Activated T-cell treated with anti-CD3 and anti-CD28 coated beads for 24 hours (primary cell): ENCODE data around the gene LIF.

Experiments used
- DNase-seq: peaks from one replicate; pipeline ENCODE4 v3.0.0-alpha.2; 2020; ENCODE audit warnings: low read depth

Gene LIF

DNA sequence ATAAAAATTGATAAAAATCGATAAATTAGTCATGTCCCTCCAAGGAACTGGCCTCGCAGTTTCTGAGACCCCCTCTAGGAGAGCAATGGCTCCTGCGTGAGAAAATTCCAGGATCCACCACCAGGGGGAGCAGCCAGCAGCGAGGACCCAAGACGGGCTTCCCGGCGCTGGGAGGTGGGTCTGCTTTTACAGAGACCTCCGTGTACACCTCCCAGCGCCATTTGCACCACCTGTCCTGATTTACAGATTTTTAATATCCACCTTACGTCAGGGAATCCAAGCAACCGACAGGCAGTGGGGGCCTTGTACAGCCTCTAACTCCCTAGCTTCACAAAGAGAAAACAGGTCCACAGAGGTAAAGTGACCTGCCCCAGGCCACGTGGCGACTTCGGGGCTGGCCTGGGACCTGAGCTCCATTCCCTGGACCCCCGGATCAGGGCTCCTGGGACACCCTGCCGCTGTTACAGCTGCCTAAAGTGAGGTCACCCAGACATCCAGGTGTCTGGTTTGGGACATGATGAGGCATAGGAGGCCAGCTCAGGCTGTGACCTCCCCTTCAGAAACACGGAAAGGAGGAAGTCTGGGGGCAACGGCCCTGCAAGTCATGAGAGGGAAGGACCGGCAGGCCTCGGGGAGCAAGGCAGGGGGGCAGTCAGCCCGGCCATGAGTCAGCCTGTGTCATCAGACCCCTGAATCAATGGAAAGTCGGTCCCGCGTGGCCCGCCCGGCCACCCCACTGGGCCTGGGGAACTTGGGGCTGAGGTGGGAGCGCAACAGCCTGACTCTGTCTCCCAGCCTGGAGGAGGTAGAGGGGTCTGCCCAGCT is 16.6 kb upstream of the LIF start:
- DNase-seq, result peak; percentile 77

DNA sequence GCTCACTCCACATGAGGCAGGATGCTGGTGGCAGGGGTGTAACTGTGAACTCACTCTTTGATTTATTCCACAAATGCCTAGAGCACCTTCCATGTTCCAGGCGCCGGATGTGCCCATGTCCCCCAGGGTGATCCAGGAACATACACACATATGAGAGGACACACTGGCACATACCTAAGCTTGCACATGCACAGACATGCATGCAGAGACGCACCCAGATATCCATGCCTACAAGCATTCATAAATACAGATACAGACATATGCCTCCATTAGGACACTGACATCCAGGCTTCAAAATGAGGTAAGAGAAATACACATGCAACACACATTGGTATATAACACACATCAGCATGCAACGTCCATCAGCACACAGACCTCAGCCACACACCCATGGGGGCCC is 15.6 kb upstream of the LIF start:
- no peak for DNase-seq

DNA sequence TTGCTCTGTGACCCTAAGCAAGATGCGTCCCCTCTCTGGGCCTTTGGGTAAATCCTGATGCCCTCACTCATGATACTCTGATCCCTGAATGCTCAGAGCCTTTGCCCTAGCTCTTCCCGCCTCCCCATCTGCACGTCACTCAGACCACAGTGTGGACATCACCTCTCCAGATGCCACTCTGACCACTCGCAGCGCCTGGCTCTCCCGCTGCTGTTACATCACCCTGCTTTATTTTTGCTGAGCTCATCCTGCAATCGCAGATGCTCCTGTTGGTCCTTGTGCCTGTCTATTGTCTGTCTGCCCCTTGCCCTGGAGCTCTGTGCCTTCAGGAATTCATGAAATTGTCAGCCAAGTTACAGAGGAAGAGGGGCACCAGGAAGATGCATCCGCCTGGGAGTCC is 14.6 kb upstream of the LIF start:
- no peak for DNase-seq

DNA sequence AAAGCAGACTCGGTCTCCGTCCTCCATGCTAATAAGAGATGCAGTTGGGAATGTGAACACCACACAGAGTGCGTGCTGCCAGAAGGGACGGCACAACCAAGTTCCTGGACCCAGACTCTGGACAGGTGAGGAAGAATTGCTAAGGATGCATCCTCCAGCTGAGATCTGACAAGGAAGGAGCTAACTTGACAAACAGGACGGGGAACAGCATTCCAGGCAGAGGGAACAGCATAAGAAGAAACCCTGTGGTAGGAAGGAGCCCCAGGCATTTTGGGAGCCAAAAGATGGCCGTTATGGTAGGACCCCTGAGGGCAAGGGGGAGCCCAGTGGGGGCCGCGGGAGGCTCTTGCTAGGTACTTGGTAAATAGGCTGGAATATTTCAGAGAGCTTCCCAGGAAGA is 14.1 kb upstream of the LIF start:
- DNase-seq, result no peak

DNA sequence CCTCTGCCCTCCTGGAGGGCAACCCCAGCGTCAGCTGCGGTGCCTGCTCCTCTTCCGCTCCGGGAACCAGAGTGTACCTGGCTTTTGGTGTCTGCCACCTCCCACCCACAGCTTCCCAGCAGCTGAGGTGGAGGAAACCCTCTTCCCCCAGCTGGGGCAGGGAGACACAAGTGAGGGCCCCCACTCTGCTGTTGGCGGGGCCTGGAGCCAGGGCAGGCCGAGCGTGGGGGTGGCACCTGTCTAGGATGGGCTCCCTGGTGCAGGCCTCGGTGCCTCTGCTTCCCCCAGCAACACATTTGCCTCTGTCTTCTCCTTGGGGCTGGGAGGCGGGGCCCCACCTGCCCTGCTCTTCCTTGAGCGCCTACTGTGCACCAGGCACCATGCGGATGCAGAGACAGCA is 13.7 kb upstream of the LIF start:
- DNase-seq, result no peak

DNA sequence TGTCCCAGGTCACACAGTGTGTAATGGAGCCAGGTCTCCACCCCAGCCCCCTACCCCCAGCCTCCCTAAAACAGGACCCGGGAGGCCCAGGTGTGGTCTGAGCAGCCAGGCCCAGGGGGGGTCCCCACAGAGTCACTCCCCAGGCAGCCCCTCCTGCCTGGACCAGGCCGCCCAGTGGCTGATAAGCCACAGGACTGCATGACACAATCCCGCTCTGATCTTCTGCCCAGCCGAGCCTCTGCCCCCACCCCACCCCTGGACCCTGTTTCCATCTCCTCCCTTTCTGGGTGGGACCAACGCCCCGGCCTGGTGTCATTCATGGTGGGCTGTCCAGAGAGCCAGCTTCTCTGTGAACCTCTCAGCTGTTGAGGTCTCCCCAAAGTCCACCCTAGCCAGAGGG is 7.8 kb upstream of the LIF start:
- DNase-seq, result no peak

DNA sequence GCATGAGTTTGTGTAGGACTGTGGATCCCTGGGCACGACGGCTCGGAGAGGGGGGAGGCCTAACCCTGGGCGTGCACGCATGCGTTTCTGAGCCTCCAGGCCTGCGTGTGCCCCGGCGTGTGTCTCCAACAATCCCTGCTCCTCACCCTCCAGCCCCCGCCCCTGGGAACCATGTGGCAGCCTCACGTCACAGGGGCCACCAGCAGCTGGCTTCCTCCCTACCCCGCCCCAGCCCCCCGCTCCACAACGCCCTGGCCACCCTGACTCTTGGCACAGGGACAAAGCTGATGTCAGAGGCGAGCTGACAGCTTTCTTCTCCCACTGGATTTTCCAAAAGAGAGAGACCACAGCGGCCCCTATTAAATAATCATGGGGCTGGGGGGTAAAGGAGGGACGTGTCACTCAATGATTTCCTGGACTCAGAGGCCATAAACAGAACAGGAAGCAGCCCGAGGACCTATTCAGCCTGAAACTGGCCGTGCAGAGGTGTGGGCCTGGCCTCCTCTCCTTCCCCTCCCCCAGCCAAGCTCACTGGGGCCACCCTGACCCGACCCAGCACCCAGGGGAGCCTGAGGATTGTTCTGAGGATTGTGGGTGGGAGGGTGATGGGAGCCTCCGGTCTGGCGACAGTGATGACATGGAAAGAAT is 6.8 kb upstream of the LIF start:
- DNase-seq, result no peak

DNA sequence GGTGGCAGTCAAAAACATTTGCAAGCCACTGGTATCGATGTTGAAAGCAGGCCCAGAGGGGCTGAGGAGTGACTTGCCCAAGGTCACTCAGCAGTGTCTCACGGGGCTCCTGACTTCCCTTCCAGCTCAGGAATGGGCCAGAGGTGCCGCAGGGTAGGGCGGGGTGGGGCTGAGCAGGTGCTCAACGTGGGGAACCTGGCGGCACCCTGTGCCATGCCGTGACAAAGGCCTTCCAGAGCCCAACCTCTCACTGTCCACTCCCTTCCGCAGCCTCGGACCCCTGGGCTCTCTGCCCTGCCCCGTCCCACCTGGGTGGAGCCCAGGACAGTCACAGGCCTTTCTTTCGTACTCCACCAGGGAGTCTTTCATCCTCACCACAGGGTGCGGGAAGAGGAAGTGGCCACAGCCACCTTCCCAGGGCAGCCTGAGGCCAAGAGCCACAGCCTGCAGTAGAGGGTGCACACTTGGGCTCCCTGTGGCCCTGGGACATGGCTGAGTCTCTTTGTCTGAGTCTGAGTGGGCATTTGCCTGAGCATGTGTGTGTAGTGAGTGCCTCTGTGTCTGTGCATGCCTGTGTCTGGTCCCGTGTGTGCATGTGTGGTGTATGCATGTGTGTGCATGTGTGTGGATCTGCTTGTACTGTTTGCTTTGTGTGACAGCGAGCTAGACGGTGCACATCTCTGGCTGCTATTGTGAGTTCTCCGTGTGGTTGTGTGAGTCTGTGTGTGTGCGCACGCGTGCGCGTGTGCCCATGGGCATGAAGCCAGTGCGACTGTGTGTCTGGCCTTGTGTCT is 6.0 kb upstream of the LIF start:
- no peak for DNase-seq

DNA sequence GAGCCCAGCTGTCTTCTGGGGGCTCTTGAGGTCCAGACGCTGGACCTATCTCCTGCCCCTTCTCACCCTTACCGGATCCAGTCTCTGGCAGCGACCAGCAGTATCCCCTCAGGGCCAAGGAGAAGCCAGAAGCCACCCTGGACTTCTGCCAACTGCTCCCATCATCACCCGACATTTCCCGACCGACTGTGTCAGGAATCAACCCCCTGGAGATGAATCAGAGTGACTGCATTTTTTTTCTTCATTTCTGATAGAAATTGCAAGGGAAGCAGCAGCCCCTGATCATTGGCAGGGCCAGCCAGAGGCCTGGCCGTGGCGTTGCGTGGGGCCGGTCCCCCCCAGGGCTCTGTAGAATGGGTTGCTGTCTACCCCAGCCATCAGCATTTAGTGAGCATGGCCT is 5.2 kb upstream of the LIF start:
- no peak for DNase-seq

DNA sequence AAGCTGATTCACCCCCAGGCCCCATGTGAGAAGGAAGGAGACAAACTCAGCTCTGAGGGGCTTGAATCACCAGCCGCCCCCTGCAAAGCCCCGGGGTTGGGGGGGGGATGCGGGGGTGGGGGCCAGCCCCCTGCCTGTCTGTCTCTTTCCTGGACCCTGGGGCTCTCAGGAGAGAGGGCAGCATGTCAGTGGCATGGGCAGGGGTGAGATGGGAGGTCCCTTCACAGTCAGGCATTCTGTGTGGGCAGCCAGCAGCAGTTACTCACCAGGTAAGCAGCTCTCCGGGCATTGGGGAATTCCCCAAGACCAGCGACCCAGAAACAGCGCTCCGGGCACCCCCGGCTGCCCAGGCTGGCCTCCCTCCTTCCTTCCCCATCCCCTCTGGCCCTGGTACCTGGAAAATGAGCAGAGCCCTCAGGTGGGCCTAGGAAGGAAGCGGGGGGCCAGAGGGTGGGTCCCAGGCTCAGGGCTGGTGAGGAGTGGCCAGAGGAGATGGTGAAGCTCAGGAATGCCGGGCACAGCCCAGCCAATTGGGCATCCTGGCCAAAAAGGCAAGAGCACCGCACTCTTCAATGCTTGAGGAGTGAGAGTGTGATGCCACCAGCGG is 4.2 kb upstream of the LIF start:
- DNase-seq, result no peak

DNA sequence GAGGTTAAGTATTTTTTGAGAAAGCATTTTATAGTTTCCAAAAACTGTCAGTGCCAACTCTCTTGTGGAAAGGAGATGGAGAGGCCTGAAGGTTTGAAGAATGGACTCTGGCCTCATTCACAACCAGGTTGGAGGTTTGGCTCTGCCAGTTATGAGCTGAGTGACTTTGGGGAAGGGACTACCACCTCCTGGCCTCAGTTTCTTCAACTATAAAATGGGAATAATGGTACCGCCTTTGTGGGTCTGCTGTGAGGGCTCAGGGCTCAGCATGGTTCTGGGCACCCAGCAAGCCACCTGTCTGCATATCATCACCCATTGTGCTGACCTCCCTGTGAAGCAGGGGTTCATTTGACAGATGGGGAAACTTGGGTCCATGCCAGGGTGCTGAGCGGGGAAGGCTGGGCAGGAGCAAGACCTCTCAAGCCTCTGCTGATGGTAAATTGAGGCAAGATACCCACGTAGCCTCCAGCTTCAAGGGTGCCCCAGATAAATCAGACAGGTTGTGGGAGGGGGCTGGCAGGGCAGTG is 3.5 kb upstream of the LIF start:
- DNase-seq, result no peak

DNA sequence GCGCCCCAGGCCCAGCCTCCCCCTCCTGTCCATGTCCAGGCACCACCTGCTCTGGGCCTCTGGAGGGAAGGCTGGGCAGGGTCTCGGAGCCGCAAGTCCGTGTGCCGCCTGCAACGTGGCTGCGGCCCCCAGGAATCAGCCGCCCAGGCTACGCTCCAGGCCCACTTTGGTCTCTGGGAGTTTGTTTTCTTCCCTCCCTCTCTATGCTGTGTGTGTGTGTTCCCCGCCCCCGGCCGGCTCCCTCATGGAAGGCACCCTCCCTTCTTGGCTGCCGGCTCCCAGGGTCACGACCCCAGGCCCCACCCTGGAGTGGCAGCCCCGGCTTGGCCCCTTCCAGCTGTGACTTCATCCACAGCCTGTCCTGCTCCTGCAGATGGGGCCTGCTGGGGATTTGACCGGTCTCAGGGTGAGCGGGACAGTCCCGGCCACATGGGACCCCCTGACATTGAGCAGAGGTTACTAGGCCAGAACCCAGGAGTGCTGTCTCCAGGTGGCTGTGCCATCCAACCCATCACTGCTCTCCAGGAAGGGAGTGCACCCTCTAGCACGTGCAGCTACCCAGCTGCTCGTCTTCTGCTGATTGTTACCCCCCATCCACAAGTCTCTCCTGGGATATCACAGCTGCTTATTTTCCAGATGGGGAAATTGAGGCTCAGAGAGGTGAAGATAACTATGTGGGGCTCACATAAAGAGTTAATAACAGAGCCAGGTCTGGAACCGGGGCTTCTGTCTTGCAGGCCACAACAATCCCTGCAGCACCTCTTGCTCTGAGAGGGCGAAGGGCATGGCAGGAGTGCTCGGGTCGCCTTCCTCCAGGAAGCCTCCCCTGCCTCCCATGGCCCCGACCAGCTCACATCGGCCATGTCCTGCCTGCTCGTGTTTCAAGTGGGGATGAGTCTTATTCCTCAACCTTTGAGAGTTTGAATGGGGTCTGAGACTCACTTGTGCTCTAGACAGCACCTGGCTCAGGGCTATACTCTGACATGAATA is 2.8 kb upstream of the LIF start:
- DNase-seq, result no peak

DNA sequence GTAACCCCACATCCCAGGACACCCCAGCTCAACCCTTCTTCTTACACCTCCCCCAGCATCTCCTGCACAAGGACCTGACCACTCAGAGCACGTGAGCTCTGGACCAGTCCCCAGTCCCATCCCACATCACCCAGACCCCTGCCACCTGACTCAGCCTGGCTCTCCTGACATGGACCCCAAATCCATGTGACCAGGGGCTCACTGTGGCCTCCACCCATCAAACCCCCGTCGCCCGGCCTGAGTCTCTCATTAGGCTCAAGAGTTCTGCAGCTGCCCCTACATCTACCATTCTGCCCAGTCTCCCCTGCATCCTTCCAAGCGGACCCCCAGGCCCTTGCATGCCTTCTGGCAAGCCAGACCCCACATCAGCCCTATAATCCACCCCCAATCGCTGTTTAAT is 1.9 kb upstream of the LIF start:
- no peak for DNase-seq

DNA sequence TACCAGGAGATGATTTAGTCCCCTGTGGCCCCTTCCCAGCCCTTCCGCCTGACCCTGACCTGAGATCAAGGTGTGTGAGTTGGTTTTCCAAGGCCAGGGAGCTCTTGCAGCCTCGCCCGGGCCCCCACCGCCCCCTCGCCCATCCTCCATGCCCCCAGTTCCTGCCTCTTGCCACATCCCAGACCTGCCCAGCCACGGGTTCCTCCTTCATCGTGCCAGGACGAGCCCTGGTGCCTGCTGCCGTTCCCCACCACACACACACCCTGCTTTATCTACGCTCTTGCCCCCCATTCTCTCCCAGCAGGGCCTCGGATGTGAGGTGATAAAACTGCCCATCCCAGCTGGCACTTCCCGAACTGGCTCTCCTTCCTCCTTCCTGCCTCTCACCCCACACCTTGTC is 1.4 kb upstream of the LIF start:
- DNase-seq, result no peak

DNA sequence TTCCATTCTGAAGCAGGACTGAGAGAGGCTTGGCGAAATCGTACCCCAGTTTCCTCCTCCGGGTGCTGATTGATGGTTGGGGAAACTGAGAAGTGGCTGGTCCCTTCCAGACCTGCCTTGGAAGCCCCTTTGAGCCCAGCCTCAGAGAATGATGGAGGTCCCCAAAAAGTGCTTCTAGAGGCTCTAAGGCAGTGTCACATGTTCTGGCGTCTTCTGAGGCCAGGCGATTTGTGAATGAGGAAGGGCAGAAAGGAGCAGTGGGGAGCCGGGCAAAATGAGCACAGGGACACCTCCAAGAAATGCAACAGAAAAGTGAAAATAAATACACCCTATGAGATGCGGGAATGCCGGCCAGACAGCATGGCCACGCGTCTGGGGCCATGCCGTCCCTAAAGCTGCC is 1.0 kb upstream of the LIF start:
- no peak for DNase-seq

DNA sequence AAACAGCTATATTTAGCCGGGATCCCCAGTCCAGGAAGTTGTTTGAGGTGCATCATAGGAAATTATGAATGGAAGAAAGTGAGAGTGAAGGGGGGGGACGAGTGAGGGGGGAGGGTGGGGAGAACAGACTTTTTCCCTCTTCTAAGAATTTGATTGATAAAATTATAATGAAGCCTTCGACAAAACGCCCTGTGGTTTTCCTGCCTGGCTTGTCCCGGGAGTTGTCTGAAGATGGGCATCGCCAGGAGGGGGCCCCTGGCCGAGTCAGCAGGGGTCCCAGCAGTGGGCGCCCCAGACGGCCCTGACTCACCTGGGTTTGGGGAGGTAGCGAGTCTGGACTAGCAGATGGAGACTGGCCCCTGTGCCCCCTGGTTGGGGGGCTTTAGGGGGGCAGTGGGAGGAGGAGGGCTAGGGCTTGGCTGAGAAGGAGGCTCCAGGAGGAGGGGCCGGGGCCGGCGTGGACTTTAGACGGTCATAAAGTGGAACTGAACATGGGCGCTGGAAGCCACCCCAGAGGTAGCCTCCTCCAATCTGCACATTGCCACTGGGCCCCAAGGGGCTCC is 336 bp upstream of the LIF start:
- no peak for DNase-seq

DNA sequence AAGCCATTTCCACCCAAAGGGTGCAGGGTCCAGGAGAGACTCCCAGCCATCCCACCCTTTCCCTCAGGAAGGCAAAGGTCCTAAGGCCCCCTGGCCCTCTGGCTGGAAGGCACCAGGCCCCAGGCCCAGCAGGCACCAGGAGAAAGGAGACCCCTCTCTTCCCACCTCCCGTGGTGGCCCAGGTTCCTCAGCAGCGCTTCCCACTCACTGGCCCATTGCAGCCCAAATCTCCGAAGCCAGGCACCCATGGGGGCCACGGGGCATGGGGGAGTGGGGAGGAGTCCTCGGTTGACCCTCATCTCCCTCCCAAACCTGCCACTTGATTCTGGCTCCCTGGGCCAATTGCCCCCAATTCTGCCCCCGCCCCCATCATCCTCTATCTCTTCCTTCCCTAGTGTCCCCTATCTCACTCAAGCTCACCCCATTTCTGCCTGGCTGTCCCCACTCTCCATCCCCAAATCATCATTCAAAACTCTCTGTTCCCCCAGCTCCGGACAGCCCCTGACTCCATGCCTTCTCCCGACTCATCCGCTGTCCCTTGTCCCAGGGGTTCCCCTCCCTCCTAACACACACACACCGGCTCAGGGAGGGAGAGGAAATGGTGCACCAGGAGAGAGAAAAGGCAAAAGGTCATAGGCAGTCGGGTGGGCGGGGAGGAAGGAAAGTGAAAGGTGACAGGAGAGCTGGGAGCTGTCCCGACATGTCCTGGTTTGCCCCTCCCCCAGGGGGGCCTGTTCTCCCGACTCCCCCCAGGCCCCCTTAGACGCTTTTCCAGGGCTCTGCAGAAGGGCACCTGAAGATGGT is 1.2 kb downstream of the LIF start:
- DNase-seq, result no peak

DNA sequence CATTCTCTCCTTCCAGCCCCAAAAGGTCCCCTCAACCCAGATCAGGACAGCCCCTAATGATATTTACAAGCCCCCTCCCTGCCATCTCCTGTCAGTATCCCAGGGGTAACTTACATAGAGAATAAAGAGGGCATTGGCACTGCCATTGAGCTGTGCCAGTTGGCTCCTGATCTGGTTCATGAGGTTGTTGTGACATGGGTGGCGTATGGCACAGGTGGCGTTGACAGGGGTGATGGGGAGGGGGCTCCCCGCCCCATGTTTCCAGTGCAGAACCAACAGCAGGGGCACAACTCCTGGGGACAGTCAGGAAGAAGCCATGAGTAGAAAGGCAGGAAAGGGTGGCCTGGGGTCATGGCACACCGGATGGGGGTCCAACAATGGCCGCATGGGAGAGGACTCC is 1.9 kb downstream of the LIF start:
- DNase-seq, result no peak

DNA sequence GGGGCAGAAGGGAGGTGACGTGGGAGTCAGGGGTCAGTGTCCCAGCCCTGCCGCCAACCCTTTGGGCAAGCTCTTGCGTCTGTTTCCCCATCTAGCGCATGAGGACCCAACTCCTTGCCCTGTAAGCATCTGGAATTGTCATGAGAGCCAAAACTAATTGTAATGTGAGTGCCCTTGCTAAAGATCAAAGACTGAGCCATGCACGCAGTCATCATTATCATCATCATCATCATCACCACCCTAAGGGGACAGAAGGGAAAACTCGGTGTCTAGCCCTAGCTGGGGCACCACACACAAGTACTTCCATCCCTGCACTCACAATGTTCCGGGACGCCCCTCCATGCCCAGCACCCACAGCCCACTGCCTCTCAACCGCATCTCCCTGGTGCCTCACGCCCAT is 2.5 kb downstream of the LIF start:
- DNase-seq, result no peak

DNA sequence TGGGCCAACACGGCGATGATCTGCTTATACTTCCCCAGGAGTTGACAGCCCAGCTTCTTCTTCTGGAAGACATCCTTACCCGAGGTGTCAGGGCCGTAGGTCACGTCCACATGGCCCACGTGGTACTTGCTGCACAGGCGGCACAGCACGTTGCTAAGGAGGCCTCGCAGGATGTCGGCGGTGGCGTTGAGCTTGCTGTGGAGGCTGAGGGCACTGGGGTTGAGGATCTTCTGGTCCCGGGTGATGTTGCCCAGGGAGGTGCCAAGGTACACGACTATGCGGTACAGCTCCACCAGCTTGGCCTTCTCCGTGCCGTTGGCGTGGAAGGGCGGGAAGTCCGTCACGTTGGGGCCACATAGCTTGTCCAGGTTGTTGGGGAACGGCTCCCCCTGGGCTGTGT is 2.9 kb downstream of the LIF start:
- DNase-seq, result no peak
